LNCAP (cell line): ENCODE measurements around the gene ZNF484.
A peak's percentile ranks its signal among the peaks of the same experiment; 100 is the strongest.

Experiments
- TF ChIP-seq, protein P1 (sequence below): fragments of 450-650 bp; IDR thresholded peaks from 2 replicates; pipeline ENCODE4 v1.5.1; 2017; ENCODE audit warnings: mild to moderate bottlenecking

Gene ZNF484

GRCh38 chr9:92808726-92809451 is 68.9 kb downstream of the ZNF484 start:
- TF ChIP-seq, protein P1, sequence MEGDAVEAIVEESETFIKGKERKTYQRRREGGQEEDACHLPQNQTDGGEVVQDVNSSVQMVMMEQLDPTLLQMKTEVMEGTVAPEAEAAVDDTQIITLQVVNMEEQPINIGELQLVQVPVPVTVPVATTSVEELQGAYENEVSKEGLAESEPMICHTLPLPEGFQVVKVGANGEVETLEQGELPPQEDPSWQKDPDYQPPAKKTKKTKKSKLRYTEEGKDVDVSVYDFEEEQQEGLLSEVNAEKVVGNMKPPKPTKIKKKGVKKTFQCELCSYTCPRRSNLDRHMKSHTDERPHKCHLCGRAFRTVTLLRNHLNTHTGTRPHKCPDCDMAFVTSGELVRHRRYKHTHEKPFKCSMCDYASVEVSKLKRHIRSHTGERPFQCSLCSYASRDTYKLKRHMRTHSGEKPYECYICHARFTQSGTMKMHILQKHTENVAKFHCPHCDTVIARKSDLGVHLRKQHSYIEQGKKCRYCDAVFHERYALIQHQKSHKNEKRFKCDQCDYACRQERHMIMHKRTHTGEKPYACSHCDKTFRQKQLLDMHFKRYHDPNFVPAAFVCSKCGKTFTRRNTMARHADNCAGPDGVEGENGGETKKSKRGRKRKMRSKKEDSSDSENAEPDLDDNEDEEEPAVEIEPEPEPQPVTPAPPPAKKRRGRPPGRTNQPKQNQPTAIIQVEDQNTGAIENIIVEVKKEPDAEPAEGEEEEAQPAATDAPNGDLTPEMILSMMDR, result peak; percentile 40; the same call in 1 of the 2 replicates

GRCh38 chr9:92807757-92808725 is 69.8 kb downstream of the ZNF484 start:
- TF ChIP-seq, protein P1, result no peak

GRCh38 chr9:92807031-92807756 is 70.6 kb downstream of the ZNF484 start:
- TF ChIP-seq, protein P1, result no peak

- TF ChIP-seq, protein P1, result no peak
These were observed 73.1 kb downstream of the ZNF484 start for GRCh38 chr9:92804727-92805126.

DNA sequence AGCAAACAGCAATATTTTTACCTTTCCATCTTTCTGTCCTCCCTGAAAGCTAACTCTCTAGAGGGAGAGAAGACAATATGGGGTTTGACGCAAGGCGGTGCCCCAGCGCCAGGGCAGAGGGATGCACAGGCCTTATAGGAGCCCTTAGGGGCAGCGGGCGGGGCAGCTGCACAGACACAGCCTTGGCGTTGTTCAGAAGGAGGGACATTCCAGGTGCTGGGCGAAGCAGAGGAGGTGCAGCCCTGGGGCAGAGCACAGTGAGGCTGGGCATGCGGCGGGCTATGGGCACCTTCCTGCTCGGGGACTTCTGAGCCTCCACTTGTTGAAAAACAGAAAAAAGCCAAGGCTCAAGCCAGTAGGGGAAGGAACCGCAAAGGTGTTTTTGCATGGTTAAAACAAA is 79.5 kb downstream of the ZNF484 start:
- TF ChIP-seq, protein P1, result no peak

GRCh38 chr9:92795598-92796336 is 82.1 kb downstream of the ZNF484 start:
- TF ChIP-seq, protein P1, result no peak
